ENCODE results near the gene FAM184B. TPM values are rescaled to one million over a fixed set of nuclear protein-coding genes. Genes with fewer than 3 reads are reported as not detected.

Gene FAM184B
- total RNA-seq, 1 donor from 2014 or later, result not detected

DNA sequence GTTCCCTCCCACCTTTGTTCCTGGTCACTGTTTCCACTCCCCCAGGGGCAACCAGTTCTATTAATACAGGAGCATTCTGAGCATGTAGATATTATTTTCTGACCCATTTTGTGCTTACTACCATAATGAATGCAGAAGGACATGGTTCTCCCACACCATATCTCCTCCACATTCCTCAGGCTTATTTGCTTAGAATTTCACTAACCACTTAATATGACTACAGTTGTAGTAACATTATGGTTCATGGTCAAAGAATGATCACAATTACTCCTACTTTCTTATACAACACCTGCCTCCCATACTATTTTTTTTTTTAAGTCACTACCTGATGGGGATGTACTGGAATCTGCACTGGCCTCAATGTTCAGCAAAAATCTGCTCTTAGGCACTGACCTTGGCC, 7.5 kb upstream of the FAM184B start:
- Mint-ChIP-seq H3K36me3 (ENCODE audit: unreplicated experiment) (peaks cover 17% of the 10 kb centered on the region), H3K4me3 (ENCODE audit: unreplicated experiment) (no peak overlapping the region), H3K27ac (ENCODE audit: unreplicated experiment) (no peak overlapping the region), H3K9me3 (ENCODE audit: unreplicated experiment) (no peaks in the 10 kb centered on the region), H3K4me1 (ENCODE audit: unreplicated experiment) (no peaks in the 10 kb centered on the region), H3K27me3 (ENCODE audit: unreplicated experiment) (no peaks in the 10 kb centered on the region)
- TF ChIP-seq, protein P1, sequence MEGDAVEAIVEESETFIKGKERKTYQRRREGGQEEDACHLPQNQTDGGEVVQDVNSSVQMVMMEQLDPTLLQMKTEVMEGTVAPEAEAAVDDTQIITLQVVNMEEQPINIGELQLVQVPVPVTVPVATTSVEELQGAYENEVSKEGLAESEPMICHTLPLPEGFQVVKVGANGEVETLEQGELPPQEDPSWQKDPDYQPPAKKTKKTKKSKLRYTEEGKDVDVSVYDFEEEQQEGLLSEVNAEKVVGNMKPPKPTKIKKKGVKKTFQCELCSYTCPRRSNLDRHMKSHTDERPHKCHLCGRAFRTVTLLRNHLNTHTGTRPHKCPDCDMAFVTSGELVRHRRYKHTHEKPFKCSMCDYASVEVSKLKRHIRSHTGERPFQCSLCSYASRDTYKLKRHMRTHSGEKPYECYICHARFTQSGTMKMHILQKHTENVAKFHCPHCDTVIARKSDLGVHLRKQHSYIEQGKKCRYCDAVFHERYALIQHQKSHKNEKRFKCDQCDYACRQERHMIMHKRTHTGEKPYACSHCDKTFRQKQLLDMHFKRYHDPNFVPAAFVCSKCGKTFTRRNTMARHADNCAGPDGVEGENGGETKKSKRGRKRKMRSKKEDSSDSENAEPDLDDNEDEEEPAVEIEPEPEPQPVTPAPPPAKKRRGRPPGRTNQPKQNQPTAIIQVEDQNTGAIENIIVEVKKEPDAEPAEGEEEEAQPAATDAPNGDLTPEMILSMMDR (IDR thresholded peaks at IDR 0.05), result no peak
- DNase-seq (ENCODE audit: extremely low spot score, unreplicated experiment), result no peak

DNA sequence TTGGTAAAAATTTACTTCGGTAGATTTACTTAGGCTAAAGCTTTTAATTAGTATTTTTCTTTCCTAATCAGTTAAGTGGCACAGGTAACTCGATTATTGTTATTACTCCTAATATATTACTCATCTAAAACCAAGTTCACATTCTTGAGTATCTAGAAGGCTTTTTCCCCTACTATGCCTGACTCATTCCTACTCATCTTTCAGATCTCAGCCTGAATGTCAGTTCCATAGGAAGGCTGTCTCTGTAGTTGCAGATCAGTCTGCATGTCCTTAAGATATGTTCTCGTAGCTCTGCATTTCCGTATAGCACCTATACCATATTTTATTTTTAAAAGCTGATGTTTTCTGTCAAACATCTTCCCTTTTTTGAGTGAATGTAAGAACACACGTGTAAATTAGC, 5.9 kb upstream of the FAM184B start:
- TF ChIP-seq, protein P1 (IDR thresholded peaks at IDR 0.05), result no peak
- no peak overlapping the region for H3K27ac Mint-ChIP-seq (ENCODE audit: unreplicated experiment)
- peaks cover 1% of the 10 kb centered on the region for H3K27me3 Mint-ChIP-seq (ENCODE audit: unreplicated experiment)
- no peak overlapping the region for H3K4me3 Mint-ChIP-seq (ENCODE audit: unreplicated experiment)
- no peaks in the 10 kb centered on the region for H3K9me3 Mint-ChIP-seq (ENCODE audit: unreplicated experiment)
- peaks cover under 1% of the 10 kb centered on the region for H3K4me1 Mint-ChIP-seq (ENCODE audit: unreplicated experiment)
- no peak for DNase-seq (ENCODE audit: extremely low spot score, unreplicated experiment)
- H3K36me3 Mint-ChIP-seq (ENCODE audit: unreplicated experiment), result peaks cover 17% of the 10 kb centered on the region

DNA sequence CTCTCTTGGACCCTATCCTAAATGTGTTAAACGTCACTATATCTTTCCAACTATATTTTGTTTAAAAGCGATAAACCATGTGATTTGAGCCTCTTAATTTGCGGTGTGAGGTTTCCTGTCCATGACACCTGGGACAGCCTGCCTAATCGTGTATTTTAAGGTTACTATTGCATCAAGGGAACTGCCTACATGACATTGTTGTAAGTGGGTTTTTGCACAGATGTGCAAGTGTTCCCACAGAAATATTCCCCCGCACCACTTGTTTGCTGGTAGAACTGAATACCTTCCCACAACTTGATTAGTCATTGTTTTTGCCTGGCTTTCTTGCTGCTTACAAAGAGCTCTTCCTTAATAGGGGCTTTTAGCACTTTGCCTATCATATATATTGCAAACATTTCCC, 5.1 kb upstream of the FAM184B start:
- H3K4me3 Mint-ChIP-seq (ENCODE audit: unreplicated experiment), result no peak overlapping the region
- H3K9me3 Mint-ChIP-seq (ENCODE audit: unreplicated experiment), result no peaks in the 10 kb centered on the region
- H3K4me1 Mint-ChIP-seq (ENCODE audit: unreplicated experiment), result peaks cover 8% of the 10 kb centered on the region
- H3K27ac Mint-ChIP-seq (ENCODE audit: unreplicated experiment), result no peak overlapping the region
- TF ChIP-seq, protein P1 (IDR thresholded peaks at IDR 0.05), result no peak
- peaks cover 13% of the 10 kb centered on the region for H3K36me3 Mint-ChIP-seq (ENCODE audit: unreplicated experiment)
- DNase-seq (ENCODE audit: extremely low spot score, unreplicated experiment), result no peak
- H3K27me3 Mint-ChIP-seq (ENCODE audit: unreplicated experiment), result peaks cover 9% of the 10 kb centered on the region

DNA sequence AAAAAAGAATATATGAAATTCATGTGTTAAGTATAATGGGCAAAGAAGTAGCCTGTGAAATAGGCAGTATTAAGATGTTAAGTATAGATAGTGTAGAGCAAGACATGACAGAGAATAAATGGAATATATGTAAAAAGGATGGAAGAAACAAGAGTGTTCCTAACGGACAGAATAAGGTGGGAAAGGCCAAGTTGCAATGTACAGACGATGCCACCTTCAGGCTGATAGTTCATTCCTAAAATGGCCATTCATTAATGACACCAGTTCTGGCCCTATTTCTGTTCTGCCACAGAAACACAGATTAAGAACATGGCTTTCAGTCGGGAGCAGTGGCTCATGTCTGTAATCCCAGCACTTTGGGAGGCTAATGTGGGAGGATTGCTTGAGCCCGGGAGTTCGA, 4.4 kb upstream of the FAM184B start:
- TF ChIP-seq, protein P1 (IDR thresholded peaks at IDR 0.05), result no peak
- Mint-ChIP-seq H3K4me3 (ENCODE audit: unreplicated experiment) (no peak overlapping the region), H3K27me3 (ENCODE audit: unreplicated experiment) (peaks cover 9% of the 10 kb centered on the region)

DNA sequence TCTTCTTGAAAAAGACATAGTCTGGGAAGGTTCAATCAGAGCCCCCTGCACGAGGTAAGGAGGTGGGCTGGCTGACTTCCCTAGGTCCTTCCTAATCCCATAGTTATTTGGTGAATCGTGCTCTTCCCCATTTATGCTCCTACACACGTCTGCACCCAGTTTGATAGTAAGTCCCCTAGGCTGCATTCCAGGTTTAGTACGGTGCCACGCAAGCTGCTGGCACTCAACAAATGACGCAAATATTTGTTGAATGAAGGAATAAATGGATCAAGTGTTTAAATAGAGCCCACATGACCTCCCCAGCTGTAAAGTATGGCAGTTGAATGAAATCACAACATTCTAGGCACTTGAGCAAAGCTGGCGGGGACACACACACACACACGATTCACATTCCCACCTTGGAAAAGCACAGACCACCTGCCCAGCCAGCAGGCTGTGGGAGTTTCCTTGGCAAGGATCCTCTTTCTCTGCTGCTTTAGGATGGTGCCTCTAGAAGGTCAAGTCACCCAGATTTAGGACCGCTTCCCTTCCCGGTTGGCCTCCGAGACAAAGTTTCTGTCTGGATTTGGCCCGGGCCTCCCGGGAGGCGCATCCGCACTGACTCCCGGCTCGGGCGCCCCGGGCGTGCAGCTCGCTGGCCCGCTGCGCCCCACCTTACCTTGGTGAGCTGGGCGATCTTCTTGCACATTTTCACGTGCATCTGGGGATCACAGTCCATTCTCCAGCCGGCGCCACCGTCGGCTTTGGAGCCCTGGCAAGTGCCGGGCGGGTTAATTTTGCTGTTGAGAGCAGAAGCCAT, 721 bp downstream of the FAM184B start:
- TF ChIP-seq, protein P1 (IDR thresholded peaks at IDR 0.05), result no peak
- Mint-ChIP-seq H3K4me1 (ENCODE audit: unreplicated experiment) (peaks cover 14% of the 10 kb centered on the region), H3K27me3 (ENCODE audit: unreplicated experiment) (peaks cover 43% of the 10 kb centered on the region), H3K27ac (ENCODE audit: unreplicated experiment) (no peak overlapping the region), H3K9me3 (ENCODE audit: unreplicated experiment) (no peaks in the 10 kb centered on the region), H3K36me3 (ENCODE audit: unreplicated experiment) (no peaks in the 10 kb centered on the region), H3K4me3 (ENCODE audit: unreplicated experiment) (peak overlapping the region; percentile 68)
- no peak for DNase-seq (ENCODE audit: extremely low spot score, unreplicated experiment)

More for the DNA sequence above, 4.4 kb upstream of the FAM184B start:
- no peaks in the 10 kb centered on the region for H3K9me3 Mint-ChIP-seq (ENCODE audit: unreplicated experiment)
- H3K36me3 Mint-ChIP-seq (ENCODE audit: unreplicated experiment), result peaks cover 7% of the 10 kb centered on the region
- H3K27ac Mint-ChIP-seq (ENCODE audit: unreplicated experiment), result no peak overlapping the region
- H3K4me1 Mint-ChIP-seq (ENCODE audit: unreplicated experiment), result peaks cover 10% of the 10 kb centered on the region
- DNase-seq (ENCODE audit: extremely low spot score, unreplicated experiment), result no peak

Data from osteocyte (in vitro differentiated cells).